K562 (cell line): ENCODE results near the gene ATXN7L1. TPM values are rescaled to one million over a fixed set of nuclear protein-coding genes. Genes with fewer than 3 reads are reported as not detected.

ENCODE experiments used
- ATAC-seq: fragments of 200-7000 bp; cut with Tn5 transposase; 3 replicates; pipeline ENCODE4 v1.9.1; 2020; ENCODE audit warnings: moderate library complexity
- BruUV-seq: library from RNA; stranded (reverse); fragments of 400-500 nt; replicated peaks from 2 replicates; lab custom pipeline; 2021; lab: Mats Ljungman, UMichigan
- CTCF ChIA-PET: fragments of 300-600 bp; formaldehyde crosslinking; extraction: SDS; loops from one replicate; lab custom pipeline; 2021; ENCODE audit warnings: low intra/inter-chr PET ratio; lab: Yijun Ruan, JAX
- POLR2A ChIA-PET: fragments of 300-600, 350-650 bp; sonication (Branson Sonifier 250); formaldehyde crosslinking; extraction: SDS; loops from one replicate; lab custom pipeline; 2021; ENCODE audit warnings: antibody characterized with exemption, inconsistent platforms; lab: Yijun Ruan, JAX
- DNase-seq, 4 experiments: peaks; one replicate each; pipeline versions ENCODE4 v3.0.0 to v3.0.0-alpha.2; 2011 to 2018; ENCODE audit warnings: low spot score in 3 of 4, mixed read lengths in 3 of 4; ENCODE audit errors: extremely low read depth in 1 of 4
- FAIRE-seq: peaks from 2 replicates; lab custom pipeline; 2011; peaks lifted over from hg19 to GRCh38; lab: Jason Lieb, UNC
- H2AFZ ChIP-seq: 2 replicates; pipeline ENCODE4 v1.6.0; 2011; ENCODE audit warnings: low read depth, low read length, control low read depth, inconsistent platforms
- H3K27ac ChIP-seq: fragments of 200-600 bp; 3 replicates; pipeline ENCODE4 v1.8.0; 2011; ENCODE audit warnings: low read depth, mild to moderate bottlenecking, control low read depth, inconsistent platforms, low read length, moderate library complexity, mixed read lengths; ENCODE audit errors: extremely low read depth
- H3K27me3 ChIP-seq, 2 experiments: fragments of 300-600 bp in 1 of 2; 2 replicates in 1 of 2; 3 replicates in 1 of 2; pipeline versions ENCODE4 v1.6.0 to v1.8.0; 2011; ENCODE audit warnings: inconsistent platforms in 2 of 2, low read length in 2 of 2, mild to moderate bottlenecking in 1 of 2, mixed read lengths in 1 of 2, moderate library complexity in 1 of 2; ENCODE audit not compliant: control insufficient read depth in 2 of 2, insufficient read depth in 2 of 2
- H3K36me3 ChIP-seq: fragments of 300-600 bp; 3 replicates; pipeline ENCODE4 v1.8.0; 2011; ENCODE audit warnings: mild to moderate bottlenecking, low read length, inconsistent platforms; ENCODE audit not compliant: control insufficient read depth, insufficient read depth
- H3K4me1 ChIP-seq, 2 experiments: fragments of 200-600 bp in 1 of 2; replicated peaks in 1 of 2; 2 replicates in 1 of 2; 3 replicates in 1 of 2; pipeline versions ENCODE4 v1.5.1 to v1.8.0; 2011; ENCODE audit warnings: inconsistent platforms in 2 of 2, low read length in 2 of 2, mild to moderate bottlenecking in 1 of 2, mixed read lengths in 1 of 2, moderate library complexity in 1 of 2; ENCODE audit not compliant: control insufficient read depth in 2 of 2, insufficient read depth in 2 of 2
- H3K4me2 ChIP-seq: 2 replicates; pipeline ENCODE4 v1.6.1; 2011; ENCODE audit warnings: low read length, control low read depth, inconsistent platforms, mixed read lengths; ENCODE audit not compliant: insufficient read depth
- H3K4me3 ChIP-seq: fragments of 200-600 bp; sonication (generic), shearing (Covaris generic); 2 replicates; pipeline ENCODE4 v1.5.1; 2016; ENCODE audit warnings: control low read depth, inconsistent platforms
- H3K79me2 ChIP-seq: fragments of 200-600 bp; 3 replicates; pipeline ENCODE4 v1.8.0; 2011; ENCODE audit warnings: low read length, inconsistent platforms; ENCODE audit not compliant: control insufficient read depth, insufficient read depth
- H3K9ac ChIP-seq, 2 experiments: 2 replicates each; pipeline versions ENCODE4 v1.6.0 to v1.6.1; 2011; ENCODE audit warnings: low read depth in 2 of 2, low read length in 2 of 2, control low read depth in 1 of 2, inconsistent platforms in 1 of 2, mild to moderate bottlenecking in 1 of 2, mixed read lengths in 1 of 2; ENCODE audit not compliant: insufficient read depth in 1 of 2
- H3K9me1 ChIP-seq: one replicate; pipeline ENCODE4 v1.6.0; 2011; ENCODE audit warnings: inconsistent platforms, mild to moderate bottlenecking, low read length, moderate library complexity; ENCODE audit not compliant: control insufficient read depth, insufficient read depth
- H3K9me3 ChIP-seq: replicated peaks from 2 replicates; pipeline ENCODE4 v1.5.1; 2011; ENCODE audit warnings: low read depth, low read length, inconsistent platforms; ENCODE audit not compliant: control insufficient read depth, insufficient read depth
- H4K20me1 ChIP-seq: replicated peaks from 2 replicates; pipeline ENCODE4 v1.6.1; 2011; ENCODE audit warnings: low read length, inconsistent platforms, mixed read lengths; ENCODE audit not compliant: control insufficient read depth, insufficient read depth
- C11orf30 ChIP-seq: fragments of 450-650 bp; IDR thresholded peaks from 2 replicates; pipeline ENCODE4 v1.6.1; 2016; ENCODE audit warnings: low read depth, mild to moderate bottlenecking
- ELF4 ChIP-seq: fragments of 450-650 bp; formaldehyde crosslinking; IDR thresholded peaks from 2 replicates; pipeline ENCODE4 v1.4.0; 2022; ENCODE audit warnings: missing genetic modification characterization
- LCOR ChIP-seq: sonication (generic); formaldehyde crosslinking; IDR thresholded peaks from 2 replicates; pipeline ENCODE4 v1.8.0; 2022; ENCODE audit warnings: mild to moderate bottlenecking, missing genetic modification reagents
- MCM5 ChIP-seq: fragments of 450-650 bp; IDR thresholded peaks from 2 replicates; pipeline ENCODE4 v1.6.1; 2016; ENCODE audit warnings: low read depth
- MTA2 ChIP-seq: fragments of 450-650 bp; IDR thresholded peaks from 2 replicates; pipeline ENCODE4 v1.6.1; 2016; ENCODE audit warnings: low read depth
- SETDB1 ChIP-seq: IDR thresholded peaks from one replicate; pipeline ENCODE4 v1.6.1; 2012; ENCODE audit warnings: low read length, control low read depth, inconsistent platforms
- ZNF253 ChIP-seq: fragments of 250-450 bp; sonication (Bioruptor Pico); conservative IDR thresholded peaks from 2 replicates; pipeline ENCODE4 v1.6.1; 2021; ENCODE audit warnings: mild to moderate bottlenecking
- ZNF316 ChIP-seq: fragments of 450-650 bp; IDR thresholded peaks from 2 replicates; pipeline ENCODE4 v1.6.1; 2016
- ZNF444 ChIP-seq: fragments of 250-450 bp; sonication (Bioruptor Pico); IDR thresholded peaks from 2 replicates; pipeline ENCODE4 v1.4.0; 2020; ENCODE audit warnings: mild to moderate bottlenecking, moderate library complexity
- ZNF778 ChIP-seq: fragments of 450-650 bp; formaldehyde crosslinking; IDR thresholded peaks from 2 replicates; pipeline ENCODE4 v1.4.0; 2020; ENCODE audit warnings: mild to moderate bottlenecking, moderate library complexity
- WGBS: fragments of 100-300 bp; shearing (Covaris generic); methylation state at CpG from one replicate; pipeline ENCODE4 v1.1.6; 2016; ENCODE audit warnings: low coverage, mixed read lengths; ENCODE audit not compliant: insufficient coverage; ENCODE audit errors: missing lambda C conversion rate; 5-methylcytosine and 5-hydroxymethylcytosine counted together
- in situ Hi-C: fragments of 300-500 bp; cut with MboI; formaldehyde crosslinking; loops from 4 replicates; pipeline ENCODE4 v1.15.0; 2018; ENCODE audit warnings: inconsistent platforms, mixed read lengths
- intact Hi-C: fragments of 100-400 bp; cut with micrococcal nuclease; formaldehyde crosslinking; loops from 2 replicates; pipeline ENCODE4 v1.14.2; 2022
- polyA plus RNA-seq, 8 experiments: library from polyadenylated mRNA; depleted of rRNA in 4 of 8; stranded (reverse) in 5 of 8; unstranded in 3 of 8; fragments of >200 nt; fragmentation: Nextera tagmentation in 2 of 8; fragmentation: Illumina TruSeq in 1 of 8; extraction: Ambion mirVana in 2 of 8; extraction: Trizol in 1 of 8; gene quantifications; 2 replicates each; pipeline versions ENCODE4 v1.2.1 to v1.2.3, GENCODE V29; 2011 to 2014; ENCODE audit warnings: inconsistent platforms in 1 of 8, missing spikeins in 1 of 8
- total RNA-seq, 7 experiments: library from RNA; depleted of rRNA in 6 of 7; stranded (reverse); fragments of >200 nt in 6 of 7; fragmentation: Illumina TruSeq in 2 of 7; extraction: Trizol in 2 of 7; gene quantifications; 2 replicates each; pipeline versions ENCODE4 v1.2.1 to v1.2.3, GENCODE V29; 2011 to 2021; ENCODE audit warnings: low replicate concordance in 1 of 7
- TF ChIP-seq, protein P1 (sequence below): sonication (generic); formaldehyde crosslinking; IDR thresholded peaks from 2 replicates; pipeline ENCODE4 v1.8.1; 2022; ENCODE audit warnings: missing genetic modification reagents
- TF ChIP-seq, protein P2 (sequence below): IDR thresholded peaks from 2 replicates; pipeline ENCODE4 v1.6.1; 2012; ENCODE audit warnings: low read depth, low read length, improper control_type of control experiment, borderline replicate concordance

ATXN7L1 gene
- total and polyA plus RNA-seq, 9 of the 15 experiments (the other 6 are each of a cell fraction or from before 2014, with no cell fraction given) = 6.6 to 13.7 (median 10.7) TPM

GRCh38 chr7:105571891-105572290, 304.5 kb downstream of the ATXN7L1 start:
- intact Hi-C loops (no loop called here), in situ Hi-C loops (no loop called here)
- Histone ChIP-seq H3K9me1 (no peaks in the 10 kb centered on the region), H3K4me3 (no peak overlapping the region), H3K27ac (no peak overlapping the region), H3K4me2 (no peak overlapping the region), H4K20me1 (no peaks in the 10 kb centered on the region), H3K4me1 (no peaks in the 10 kb centered on the region), H3K36me3 (peaks cover 31% of the 10 kb centered on the region), H3K9ac (no peak overlapping the region), H2AFZ (no peak overlapping the region), H3K9me3 (no peaks in the 10 kb centered on the region), H3K27me3 (no peaks in the 10 kb centered on the region), H3K79me2 (no peaks in the 10 kb centered on the region)
- 96% methylated on average over 2 of the region's 2 CpGs for WGBS
- no TSS peak for BruUV-seq
- ChIA-PET POLR2A (interaction anchor here (0.8 to 1.4 kb wide), 3 partner anchors 14 to 41 kb away, joined by 3 read pairs; no protein-coding TSS in a partner anchor), CTCF (no interaction called here)
- no peak for TF ChIP-seq ELF4 (CRISPR knock-in tag)
- no peak for TF ChIP-seq MTA2
- no peak for TF ChIP-seq ZNF253 (CRISPR knock-in tag)
- no peak for TF ChIP-seq SETDB1
- TF ChIP-seq, protein P1, sequence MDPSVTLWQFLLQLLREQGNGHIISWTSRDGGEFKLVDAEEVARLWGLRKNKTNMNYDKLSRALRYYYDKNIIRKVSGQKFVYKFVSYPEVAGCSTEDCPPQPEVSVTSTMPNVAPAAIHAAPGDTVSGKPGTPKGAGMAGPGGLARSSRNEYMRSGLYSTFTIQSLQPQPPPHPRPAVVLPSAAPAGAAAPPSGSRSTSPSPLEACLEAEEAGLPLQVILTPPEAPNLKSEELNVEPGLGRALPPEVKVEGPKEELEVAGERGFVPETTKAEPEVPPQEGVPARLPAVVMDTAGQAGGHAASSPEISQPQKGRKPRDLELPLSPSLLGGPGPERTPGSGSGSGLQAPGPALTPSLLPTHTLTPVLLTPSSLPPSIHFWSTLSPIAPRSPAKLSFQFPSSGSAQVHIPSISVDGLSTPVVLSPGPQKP = no peak
- TF ChIP-seq ZNF444 (CRISPR knock-in tag) = no peak
- TF ChIP-seq ZNF316 = peak; percentile 76
- TF ChIP-seq LCOR (CRISPR knock-in tag) = no peak
- no peak for TF ChIP-seq MCM5
- TF ChIP-seq C11orf30 = peak; percentile 60; the same call in 1 of the 2 replicates
- no peak for TF ChIP-seq ZNF778
- TF ChIP-seq, protein P2, sequence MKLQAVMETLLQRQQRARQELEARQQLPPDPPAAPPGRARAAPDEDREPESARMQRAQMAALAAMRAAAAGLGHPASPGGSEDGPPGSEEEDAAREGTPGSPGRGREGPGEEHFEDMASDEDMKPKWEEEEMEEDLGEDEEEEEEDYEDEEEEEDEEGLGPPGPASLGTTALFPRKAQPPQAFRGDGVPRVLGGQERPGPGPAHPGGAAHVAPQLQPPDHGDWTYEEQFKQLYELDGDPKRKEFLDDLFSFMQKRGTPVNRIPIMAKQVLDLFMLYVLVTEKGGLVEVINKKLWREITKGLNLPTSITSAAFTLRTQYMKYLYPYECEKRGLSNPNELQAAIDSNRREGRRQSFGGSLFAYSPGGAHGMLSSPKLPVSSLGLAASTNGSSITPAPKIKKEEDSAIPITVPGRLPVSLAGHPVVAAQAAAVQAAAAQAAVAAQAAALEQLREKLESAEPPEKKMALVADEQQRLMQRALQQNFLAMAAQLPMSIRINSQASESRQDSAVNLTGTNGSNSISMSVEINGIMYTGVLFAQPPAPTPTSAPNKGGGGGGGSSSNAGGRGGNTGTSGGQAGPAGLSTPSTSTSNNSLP = no peak
- FAIRE-seq (no peak), DNase-seq (no peak), ATAC-seq (no peak)
